ENCODE measurements around the gene SYTL2. TPM values are rescaled to one million over a fixed set of nuclear protein-coding genes. Genes with fewer than 3 reads are reported as not detected.

The SYTL2 gene
- polyA plus RNA-seq, 1 donor from 2014 or later, result 2.3 TPM

DNA sequence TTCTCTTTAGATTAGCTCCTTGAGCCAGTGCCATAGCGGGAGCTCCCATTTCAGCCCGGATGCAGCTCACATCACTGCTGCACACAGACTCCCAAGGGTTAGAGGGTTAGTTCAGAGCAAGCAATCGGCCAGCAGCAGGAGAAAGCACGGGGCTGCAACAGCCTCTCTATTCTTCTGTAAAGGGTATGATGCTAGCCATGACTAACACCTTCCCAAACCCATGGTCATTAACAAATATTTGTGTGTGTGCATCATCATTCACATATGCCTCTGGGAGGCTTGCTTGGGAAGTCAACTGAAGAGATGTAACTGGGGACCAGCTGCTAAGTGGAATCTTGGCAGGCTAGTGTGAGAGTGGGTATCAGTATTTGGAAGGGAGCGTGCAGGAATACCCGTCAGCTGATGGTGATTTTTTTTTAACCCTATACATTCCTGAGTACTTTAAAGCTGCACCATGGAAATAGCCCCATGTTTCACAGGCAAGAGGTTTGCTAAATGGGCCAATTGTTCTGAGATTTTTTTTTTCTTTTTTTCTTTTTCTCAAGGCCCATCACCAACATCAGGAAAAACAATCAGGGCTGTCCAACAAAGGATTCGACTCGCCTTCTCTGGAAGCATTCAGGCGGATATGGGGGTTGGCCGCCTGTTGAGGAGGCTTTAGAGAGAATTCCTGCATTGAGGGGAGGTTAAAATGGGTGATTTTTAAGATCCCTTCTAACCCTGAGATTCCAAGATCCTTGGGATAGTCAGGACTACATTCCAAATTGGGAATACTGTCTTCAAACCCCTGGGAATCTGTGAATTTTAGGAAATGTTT is 91.7 kb downstream of the SYTL2 start:
- no peaks in the 10 kb centered on the region for H4K20me1 ChIP-seq (ENCODE audit: insufficient read depth)
- H3K27ac ChIP-seq (ENCODE audit: low read length), result no peak overlapping the region
- H3K79me2 ChIP-seq (replicated peaks; ENCODE audit: insufficient read depth, low read length), result no peaks in the 10 kb centered on the region
- H3K36me3 ChIP-seq (ENCODE audit: insufficient read depth, low read length), result no peaks in the 10 kb centered on the region
- H2AFZ ChIP-seq (ENCODE audit: low read depth, low read length), result no peak overlapping the region
- H3K9me2 ChIP-seq (ENCODE audit: insufficient read depth, low read length), result no peaks in the 10 kb centered on the region
- no peak overlapping the region for H3K4me2 ChIP-seq (ENCODE audit: low read length)
- H3K4me3 ChIP-seq (ENCODE audit: low read length), result no peak overlapping the region
- TF ChIP-seq EZH2 (IDR thresholded peaks at IDR 0.05; ENCODE audit: borderline replicate concordance, insufficient read depth, low read length, poor library complexity, severe bottlenecking), result no peak
- no peaks in the 10 kb centered on the region for H3K9me3 ChIP-seq (ENCODE audit: low read length)
- no peaks in the 10 kb centered on the region for H3K27me3 ChIP-seq (ENCODE audit: insufficient read depth, low read depth, low read length)
- H3F3A ChIP-seq (ENCODE audit: insufficient read depth, low read length, poor library complexity, severe bottlenecking), result no peaks in the 10 kb centered on the region
- no peak overlapping the region for H3K9ac ChIP-seq (ENCODE audit: low read length)

DNA sequence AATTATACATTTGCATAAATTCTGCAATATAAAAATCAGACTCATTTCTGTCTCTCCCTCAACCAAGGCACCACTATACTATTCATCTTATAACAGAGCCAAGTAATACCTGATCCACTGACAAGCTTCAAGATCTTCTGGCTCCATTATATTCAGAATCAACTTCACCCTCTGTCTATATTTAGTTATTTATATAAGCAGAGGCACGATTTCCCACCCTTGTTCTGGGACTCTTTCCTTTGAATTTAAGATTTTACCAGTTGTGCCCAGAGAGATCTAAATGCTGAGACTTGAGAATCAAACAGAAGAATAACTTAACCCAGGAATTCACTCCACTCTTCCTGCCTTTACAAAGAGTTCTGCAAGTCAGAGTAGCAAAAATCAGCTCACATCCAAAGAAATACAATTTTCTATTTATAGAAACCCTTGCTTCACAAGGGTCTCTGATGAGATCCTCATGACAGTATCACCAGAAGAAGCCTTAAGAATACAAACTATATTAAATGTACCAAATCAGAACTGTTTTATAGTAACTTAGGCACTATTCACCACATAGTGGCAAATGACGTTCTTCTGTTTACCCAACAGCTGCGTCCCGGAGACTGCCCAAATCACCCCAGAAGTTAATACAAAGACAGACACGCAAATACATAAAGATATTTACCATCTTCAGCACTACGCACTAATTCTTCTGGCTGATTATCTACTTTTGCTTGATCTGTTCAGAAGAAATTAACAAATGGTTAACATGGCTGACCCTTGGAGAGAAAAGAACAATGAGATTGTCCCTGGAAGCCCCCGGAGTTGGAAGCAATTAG is 92.6 kb downstream of the SYTL2 start:
- Histone ChIP-seq H3F3A (ENCODE audit: insufficient read depth, low read length, poor library complexity, severe bottlenecking) (no peaks in the 10 kb centered on the region), H3K27ac (ENCODE audit: low read length) (no peak overlapping the region), H3K9ac (ENCODE audit: low read length) (no peak overlapping the region), H4K20me1 (ENCODE audit: insufficient read depth) (no peaks in the 10 kb centered on the region), H3K4me2 (ENCODE audit: low read length) (no peak overlapping the region), H3K27me3 (ENCODE audit: insufficient read depth, low read depth, low read length) (no peaks in the 10 kb centered on the region), H3K9me3 (ENCODE audit: low read length) (no peaks in the 10 kb centered on the region), H2AFZ (ENCODE audit: low read depth, low read length) (no peak overlapping the region), H3K4me3 (ENCODE audit: low read length) (no peak overlapping the region), H3K9me2 (ENCODE audit: insufficient read depth, low read length) (no peaks in the 10 kb centered on the region), H3K36me3 (ENCODE audit: insufficient read depth, low read length) (no peaks in the 10 kb centered on the region), H3K79me2 (replicated peaks; ENCODE audit: insufficient read depth, low read length) (no peaks in the 10 kb centered on the region)
- TF ChIP-seq POLR2AphosphoS5 (IDR thresholded peaks at IDR 0.05), result no peak
- TF ChIP-seq, protein P1, sequence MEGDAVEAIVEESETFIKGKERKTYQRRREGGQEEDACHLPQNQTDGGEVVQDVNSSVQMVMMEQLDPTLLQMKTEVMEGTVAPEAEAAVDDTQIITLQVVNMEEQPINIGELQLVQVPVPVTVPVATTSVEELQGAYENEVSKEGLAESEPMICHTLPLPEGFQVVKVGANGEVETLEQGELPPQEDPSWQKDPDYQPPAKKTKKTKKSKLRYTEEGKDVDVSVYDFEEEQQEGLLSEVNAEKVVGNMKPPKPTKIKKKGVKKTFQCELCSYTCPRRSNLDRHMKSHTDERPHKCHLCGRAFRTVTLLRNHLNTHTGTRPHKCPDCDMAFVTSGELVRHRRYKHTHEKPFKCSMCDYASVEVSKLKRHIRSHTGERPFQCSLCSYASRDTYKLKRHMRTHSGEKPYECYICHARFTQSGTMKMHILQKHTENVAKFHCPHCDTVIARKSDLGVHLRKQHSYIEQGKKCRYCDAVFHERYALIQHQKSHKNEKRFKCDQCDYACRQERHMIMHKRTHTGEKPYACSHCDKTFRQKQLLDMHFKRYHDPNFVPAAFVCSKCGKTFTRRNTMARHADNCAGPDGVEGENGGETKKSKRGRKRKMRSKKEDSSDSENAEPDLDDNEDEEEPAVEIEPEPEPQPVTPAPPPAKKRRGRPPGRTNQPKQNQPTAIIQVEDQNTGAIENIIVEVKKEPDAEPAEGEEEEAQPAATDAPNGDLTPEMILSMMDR (IDR thresholded peaks at IDR 0.05; ENCODE audit: poor library complexity, severe bottlenecking), result no peak
- TF ChIP-seq EP300 (conservative IDR thresholded peaks at IDR 0.05; ENCODE audit: poor library complexity, severe bottlenecking), result no peak
- TF ChIP-seq MXI1 (conservative IDR thresholded peaks at IDR 0.05; ENCODE audit: poor library complexity, severe bottlenecking), result no peak
- TF ChIP-seq RAD21 (conservative IDR thresholded peaks at IDR 0.05), result no peak
- TF ChIP-seq TAF1 (IDR thresholded peaks at IDR 0.05; ENCODE audit: low read depth), result no peak
- TF ChIP-seq SMC3 (conservative IDR thresholded peaks at IDR 0.05; ENCODE audit: poor library complexity), result no peak
- TF ChIP-seq EZH2 (IDR thresholded peaks at IDR 0.05; ENCODE audit: borderline replicate concordance, insufficient read depth, low read length, poor library complexity, severe bottlenecking), result no peak
- TF ChIP-seq, protein P2, sequence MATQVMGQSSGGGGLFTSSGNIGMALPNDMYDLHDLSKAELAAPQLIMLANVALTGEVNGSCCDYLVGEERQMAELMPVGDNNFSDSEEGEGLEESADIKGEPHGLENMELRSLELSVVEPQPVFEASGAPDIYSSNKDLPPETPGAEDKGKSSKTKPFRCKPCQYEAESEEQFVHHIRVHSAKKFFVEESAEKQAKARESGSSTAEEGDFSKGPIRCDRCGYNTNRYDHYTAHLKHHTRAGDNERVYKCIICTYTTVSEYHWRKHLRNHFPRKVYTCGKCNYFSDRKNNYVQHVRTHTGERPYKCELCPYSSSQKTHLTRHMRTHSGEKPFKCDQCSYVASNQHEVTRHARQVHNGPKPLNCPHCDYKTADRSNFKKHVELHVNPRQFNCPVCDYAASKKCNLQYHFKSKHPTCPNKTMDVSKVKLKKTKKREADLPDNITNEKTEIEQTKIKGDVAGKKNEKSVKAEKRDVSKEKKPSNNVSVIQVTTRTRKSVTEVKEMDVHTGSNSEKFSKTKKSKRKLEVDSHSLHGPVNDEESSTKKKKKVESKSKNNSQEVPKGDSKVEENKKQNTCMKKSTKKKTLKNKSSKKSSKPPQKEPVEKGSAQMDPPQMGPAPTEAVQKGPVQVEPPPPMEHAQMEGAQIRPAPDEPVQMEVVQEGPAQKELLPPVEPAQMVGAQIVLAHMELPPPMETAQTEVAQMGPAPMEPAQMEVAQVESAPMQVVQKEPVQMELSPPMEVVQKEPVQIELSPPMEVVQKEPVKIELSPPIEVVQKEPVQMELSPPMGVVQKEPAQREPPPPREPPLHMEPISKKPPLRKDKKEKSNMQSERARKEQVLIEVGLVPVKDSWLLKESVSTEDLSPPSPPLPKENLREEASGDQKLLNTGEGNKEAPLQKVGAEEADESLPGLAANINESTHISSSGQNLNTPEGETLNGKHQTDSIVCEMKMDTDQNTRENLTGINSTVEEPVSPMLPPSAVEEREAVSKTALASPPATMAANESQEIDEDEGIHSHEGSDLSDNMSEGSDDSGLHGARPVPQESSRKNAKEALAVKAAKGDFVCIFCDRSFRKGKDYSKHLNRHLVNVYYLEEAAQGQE (IDR thresholded peaks at IDR 0.05; ENCODE audit: borderline replicate concordance), result no peak

All from neural cell (in vitro differentiated cells).